Caco-2 (cell line): ENCODE results near the gene C1orf105. TPM values are rescaled to one million over a fixed set of nuclear protein-coding genes. Genes with fewer than 3 reads are reported as not detected.

Experiments used
- BruUV-seq: library from RNA; stranded (reverse); fragments of 400-500 nt; replicated peaks from 2 replicates; lab custom pipeline; 2021; lab: Mats Ljungman, UMichigan
- CTCF ChIA-PET: fragments of 300-600 bp; sonication (Branson Sonifier 250); formaldehyde crosslinking; loops from one replicate; lab custom pipeline; 2022; ENCODE audit warnings: antibody characterized with exemption; lab: Charles Lee
- POLR2A ChIA-PET: fragments of 300-600 bp; sonication (Branson Sonifier 250); formaldehyde crosslinking; loops from one replicate; lab custom pipeline; 2022; ENCODE audit warnings: antibody characterized with exemption; lab: Charles Lee
- DNase-seq, 2 experiments: peaks; one replicate each; pipeline versions ENCODE4 v3.0.0 to v3.0.0-alpha.2; 2020 to 2022
- H3K27me3 ChIP-seq: replicated peaks from 2 replicates; pipeline ENCODE4 v1.6.0; 2011; ENCODE audit warnings: low read length; ENCODE audit not compliant: control insufficient read depth, insufficient read depth
- H3K36me3 ChIP-seq: 2 replicates; pipeline ENCODE4 v1.5.1; 2011; ENCODE audit warnings: low read length; ENCODE audit not compliant: control insufficient read depth, insufficient read depth
- H3K4me1 ChIP-seq: fragments of 250-450 bp; sonication (Bioruptor Pico); 2 replicates; pipeline ENCODE4 v1.5.1; 2020; ENCODE audit warnings: mild to moderate bottlenecking
- H3K4me3 ChIP-seq: 2 replicates; pipeline ENCODE4 v1.5.1; 2011; ENCODE audit warnings: low read depth, mild to moderate bottlenecking, control low read depth, low read length
- H3K9me3 ChIP-seq: fragments of 250-450 bp; sonication (Bioruptor Pico); 2 replicates; pipeline ENCODE4 v1.5.1; 2020; ENCODE audit warnings: mild to moderate bottlenecking, moderate library complexity
- H3K27ac Mint-ChIP-seq: one replicate; pipeline ENCODE4 v1.8.0; 2022; ENCODE audit warnings: mixed read lengths; ENCODE audit not compliant: unreplicated experiment
- H3K27me3 Mint-ChIP-seq: one replicate; pipeline ENCODE4 v1.8.0; 2022; ENCODE audit warnings: mixed read lengths; ENCODE audit not compliant: insufficient read depth, unreplicated experiment
- H3K36me3 Mint-ChIP-seq: one replicate; pipeline ENCODE4 v1.8.0; 2022; ENCODE audit warnings: mild to moderate bottlenecking, mixed read lengths; ENCODE audit not compliant: insufficient read depth, unreplicated experiment
- H3K4me1 Mint-ChIP-seq: one replicate; pipeline ENCODE4 v1.8.0; 2022; ENCODE audit warnings: low read depth, mixed read lengths; ENCODE audit not compliant: unreplicated experiment
- H3K4me3 Mint-ChIP-seq: one replicate; pipeline ENCODE4 v1.8.0; 2022; ENCODE audit warnings: mild to moderate bottlenecking, moderate library complexity, mixed read lengths; ENCODE audit not compliant: unreplicated experiment
- H3K9me3 Mint-ChIP-seq: one replicate; pipeline ENCODE4 v1.8.0; 2022; ENCODE audit warnings: mixed read lengths; ENCODE audit not compliant: unreplicated experiment
- intact Hi-C: fragments of 100-400 bp; cut with micrococcal nuclease; formaldehyde crosslinking; loops from one replicate; pipeline ENCODE4 v1.10.0; 2022; ENCODE audit not compliant: unreplicated experiment
- total RNA-seq: library from RNA; stranded (reverse); gene quantifications from 2 replicates; pipeline ENCODE4 v1.2.3, GENCODE V29; 2022
- TF ChIP-seq, protein P1 (sequence below), 2 experiments: fragments of 200-600 bp in 1 of 2; IDR thresholded peaks; 1 replicate in 1 of 2; 2 replicates in 1 of 2; pipeline versions ENCODE4 v1.5.1 to v1.8.0; 2011 to 2022; ENCODE audit warnings: antibody characterized with exemption in 1 of 2, control low read depth in 1 of 2, inconsistent platforms in 1 of 2, low read depth in 1 of 2, low read length in 1 of 2, mild to moderate bottlenecking in 1 of 2, moderate library complexity in 1 of 2; ENCODE audit not compliant: insufficient read depth in 1 of 2, severe bottlenecking in 1 of 2, unreplicated experiment in 1 of 2

Gene C1orf105
- total RNA-seq, 1 experiment from 2014 or later: 0.82 TPM

DNA sequence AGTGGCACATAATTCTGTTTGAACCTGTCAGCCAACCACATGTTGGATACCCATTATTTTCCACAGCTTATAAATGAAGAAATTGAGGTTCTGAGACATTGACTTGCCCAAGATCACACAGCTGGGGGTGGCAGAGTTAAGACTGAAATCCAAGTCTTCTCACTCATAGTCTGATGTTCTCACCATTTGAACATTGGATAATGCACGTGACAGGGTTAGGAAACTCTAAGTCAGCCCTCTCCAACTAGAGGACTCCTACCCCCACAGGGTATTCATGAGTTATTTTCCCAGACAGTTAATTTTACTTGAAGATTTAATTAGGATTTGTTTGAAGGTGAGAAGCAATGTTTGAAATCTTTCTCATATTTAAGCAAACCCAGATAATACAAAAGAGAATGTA, 38.1 kb upstream of the C1orf105 start:
- Mint-ChIP-seq H3K27ac (no peak overlapping the region), H3K27me3 (no peaks in the 10 kb centered on the region), H3K36me3 (no peaks in the 10 kb centered on the region), H3K4me1 (peaks cover 6% of the 10 kb centered on the region), H3K4me3 (no peak overlapping the region), H3K9me3 (no peaks in the 10 kb centered on the region)
- BruUV-seq: no TSS peak
- peaks cover 6% of the 10 kb centered on the region; the same call in 1 of the 2 replicates for H3K4me1 ChIP-seq
- intact Hi-C loops: loop anchor here (2.0 kb wide), 1 partner anchor 22 kb away; no protein-coding TSS in a partner anchor
- no peak overlapping the region for H3K4me3 ChIP-seq
- TF ChIP-seq, protein P1, sequence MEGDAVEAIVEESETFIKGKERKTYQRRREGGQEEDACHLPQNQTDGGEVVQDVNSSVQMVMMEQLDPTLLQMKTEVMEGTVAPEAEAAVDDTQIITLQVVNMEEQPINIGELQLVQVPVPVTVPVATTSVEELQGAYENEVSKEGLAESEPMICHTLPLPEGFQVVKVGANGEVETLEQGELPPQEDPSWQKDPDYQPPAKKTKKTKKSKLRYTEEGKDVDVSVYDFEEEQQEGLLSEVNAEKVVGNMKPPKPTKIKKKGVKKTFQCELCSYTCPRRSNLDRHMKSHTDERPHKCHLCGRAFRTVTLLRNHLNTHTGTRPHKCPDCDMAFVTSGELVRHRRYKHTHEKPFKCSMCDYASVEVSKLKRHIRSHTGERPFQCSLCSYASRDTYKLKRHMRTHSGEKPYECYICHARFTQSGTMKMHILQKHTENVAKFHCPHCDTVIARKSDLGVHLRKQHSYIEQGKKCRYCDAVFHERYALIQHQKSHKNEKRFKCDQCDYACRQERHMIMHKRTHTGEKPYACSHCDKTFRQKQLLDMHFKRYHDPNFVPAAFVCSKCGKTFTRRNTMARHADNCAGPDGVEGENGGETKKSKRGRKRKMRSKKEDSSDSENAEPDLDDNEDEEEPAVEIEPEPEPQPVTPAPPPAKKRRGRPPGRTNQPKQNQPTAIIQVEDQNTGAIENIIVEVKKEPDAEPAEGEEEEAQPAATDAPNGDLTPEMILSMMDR (IDR thresholded peaks at IDR 0.05; ENCODE audit: insufficient read depth in 1 of 2, low read depth in 1 of 2, low read length in 1 of 2, severe bottlenecking in 1 of 2, unreplicated experiment in 1 of 2): no peak
- ChIA-PET POLR2A (no interaction called here), CTCF (no interaction called here)
- DNase-seq: no peak
- H3K27me3 ChIP-seq: no peaks in the 10 kb centered on the region
- no peaks in the 10 kb centered on the region for H3K9me3 ChIP-seq
- H3K36me3 ChIP-seq: no peaks in the 10 kb centered on the region

- intact Hi-C loops: loop anchor here (2.0 kb wide), 1 partner anchor 22 kb away; no protein-coding TSS in a partner anchor
- TF ChIP-seq, protein P1 (IDR thresholded peaks at IDR 0.05; ENCODE audit: insufficient read depth in 1 of 2, low read depth in 1 of 2, low read length in 1 of 2, severe bottlenecking in 1 of 2, unreplicated experiment in 1 of 2): no peak
- ChIA-PET CTCF (no interaction called here), POLR2A (no interaction called here)
- Histone ChIP-seq H3K27me3 (no peaks in the 10 kb centered on the region), H3K4me1 (peaks cover 6% of the 10 kb centered on the region; the same call in 1 of the 2 replicates), H3K9me3 (no peaks in the 10 kb centered on the region), H3K36me3 (no peaks in the 10 kb centered on the region), H3K4me3 (no peak overlapping the region)
- Mint-ChIP-seq H3K27ac (no peak overlapping the region), H3K9me3 (no peaks in the 10 kb centered on the region), H3K4me3 (no peak overlapping the region), H3K4me1 (peaks cover 6% of the 10 kb centered on the region), H3K36me3 (no peaks in the 10 kb centered on the region), H3K27me3 (no peaks in the 10 kb centered on the region)
- BruUV-seq: no TSS peak
- DNase-seq: no peak
These were observed 37.5 kb upstream of the C1orf105 start for GRCh38 chr1:172382990-172383389.

DNA sequence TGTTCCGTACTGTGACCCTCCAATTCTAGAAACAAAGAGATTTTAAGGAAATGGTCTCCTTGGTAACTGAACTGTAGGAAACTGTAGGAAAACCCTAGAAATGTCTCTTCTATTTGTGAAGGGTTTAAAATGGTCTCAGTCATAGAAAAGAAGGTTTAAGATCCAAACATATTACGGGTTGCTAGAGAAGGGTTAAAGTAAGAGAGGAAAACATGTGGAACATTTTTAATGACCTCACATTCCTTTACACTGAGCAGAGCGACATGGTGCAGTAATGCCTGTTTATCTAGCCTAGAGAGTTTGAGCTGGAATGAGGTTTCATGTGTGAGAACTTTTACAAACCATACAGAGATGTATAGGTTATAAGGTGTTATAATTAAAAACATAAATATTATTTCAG, 36.9 kb upstream of the C1orf105 start:
- no peak overlapping the region for H3K4me3 Mint-ChIP-seq
- TF ChIP-seq, protein P1 (IDR thresholded peaks at IDR 0.05; ENCODE audit: insufficient read depth in 1 of 2, low read depth in 1 of 2, low read length in 1 of 2, severe bottlenecking in 1 of 2, unreplicated experiment in 1 of 2): no peak
- no peak overlapping the region for H3K27ac Mint-ChIP-seq
- H3K36me3 Mint-ChIP-seq: no peaks in the 10 kb centered on the region
- CTCF ChIA-PET: no interaction called here
- Histone ChIP-seq H3K36me3 (no peaks in the 10 kb centered on the region), H3K9me3 (no peaks in the 10 kb centered on the region), H3K4me1 (peaks cover 6% of the 10 kb centered on the region; the same call in 1 of the 2 replicates), H3K27me3 (no peaks in the 10 kb centered on the region), H3K4me3 (no peak overlapping the region)
- H3K4me1 Mint-ChIP-seq: peaks cover 6% of the 10 kb centered on the region
- no TSS peak for BruUV-seq
- POLR2A ChIA-PET: no interaction called here
- DNase-seq: no peak
- H3K9me3 Mint-ChIP-seq: no peaks in the 10 kb centered on the region
- intact Hi-C loops: loop anchor here (2.0 kb wide), 1 partner anchor 23 kb away; no protein-coding TSS in a partner anchor
- no peaks in the 10 kb centered on the region for H3K27me3 Mint-ChIP-seq
